KMS-11 (cell line): ENCODE data around the gene DUSP9.

Experiments used
- H2AFZ ChIP-seq: fragments of 200-600 bp; sonication (generic); 2 replicates; pipeline ENCODE4 v1.6.1; 2016; ENCODE audit warnings: antibody characterized with exemption, mixed run types, low read depth
- H3K27ac ChIP-seq: fragments of 200-600 bp; sonication (generic); 2 replicates; pipeline ENCODE4 v1.6.1; 2016; ENCODE audit warnings: mild to moderate bottlenecking, mixed run types
- H3K27me3 ChIP-seq: fragments of 200-600 bp; sonication (generic); 2 replicates; pipeline ENCODE4 v1.6.1; 2017; ENCODE audit warnings: mild to moderate bottlenecking, low read depth, mixed run types, moderate library complexity; ENCODE audit not compliant: insufficient read depth
- H3K36me3 ChIP-seq: fragments of 200-600 bp; sonication (generic); 2 replicates; pipeline ENCODE4 v1.6.1; 2017; ENCODE audit warnings: mild to moderate bottlenecking, mixed run types; ENCODE audit not compliant: insufficient read depth
- H3K4me1 ChIP-seq: fragments of 200-600 bp; sonication (generic); 2 replicates; pipeline ENCODE4 v1.6.1; 2016; ENCODE audit warnings: mild to moderate bottlenecking, low read depth, mixed run types; ENCODE audit not compliant: poor library complexity, severe bottlenecking
- H3K4me2 ChIP-seq: fragments of 200-600 bp; sonication (generic); 2 replicates; pipeline ENCODE4 v1.7.0; 2016; ENCODE audit warnings: mild to moderate bottlenecking, mixed run types
- H3K4me3 ChIP-seq: fragments of 200-600 bp; sonication (generic); IDR thresholded peaks from 2 replicates; pipeline ENCODE4 v1.6.1; 2017; ENCODE audit warnings: low read depth, low read length, mixed read lengths; ENCODE audit not compliant: insufficient read depth
- H3K79me2 ChIP-seq: fragments of 200-600 bp; sonication (generic); 2 replicates; pipeline ENCODE4 v1.6.1; 2016; ENCODE audit warnings: low read depth, mixed run types; ENCODE audit not compliant: insufficient read depth
- H3K9ac ChIP-seq: fragments of 200-600 bp; sonication (generic); 2 replicates; pipeline ENCODE4 v1.6.1; 2016; ENCODE audit warnings: mild to moderate bottlenecking, mixed run types
- H4K20me1 ChIP-seq: fragments of 200-600 bp; sonication (generic); 2 replicates; pipeline ENCODE4 v1.6.1; 2016; ENCODE audit warnings: mild to moderate bottlenecking, mixed run types; ENCODE audit not compliant: insufficient read depth
- CTCF ChIP-seq: fragments of 200-600 bp; sonication (generic); conservative IDR thresholded peaks from 2 replicates; pipeline ENCODE4 v1.6.1; 2017; ENCODE audit warnings: low read depth, mild to moderate bottlenecking, antibody characterized with exemption, low read length, moderate library complexity, mixed read lengths

DUSP9 gene

GRCh38 chrX:153624196-153625091, 22.6 kb upstream of the DUSP9 start:
- H3K9ac ChIP-seq: no peak overlapping the region
- no peaks in the 10 kb centered on the region for H3K36me3 ChIP-seq
- TF ChIP-seq CTCF: no peak
- no peak overlapping the region for H3K4me3 ChIP-seq
- peaks cover 52% of the 10 kb centered on the region; the same call in 1 of the 2 replicates for H3K27me3 ChIP-seq
- H4K20me1 ChIP-seq: no peaks in the 10 kb centered on the region
- H2AFZ ChIP-seq: no peak overlapping the region
- no peaks in the 10 kb centered on the region for H3K79me2 ChIP-seq
- no peaks in the 10 kb centered on the region for H3K4me1 ChIP-seq
- no peak overlapping the region for H3K4me2 ChIP-seq
- no peak overlapping the region for H3K27ac ChIP-seq

DNA sequence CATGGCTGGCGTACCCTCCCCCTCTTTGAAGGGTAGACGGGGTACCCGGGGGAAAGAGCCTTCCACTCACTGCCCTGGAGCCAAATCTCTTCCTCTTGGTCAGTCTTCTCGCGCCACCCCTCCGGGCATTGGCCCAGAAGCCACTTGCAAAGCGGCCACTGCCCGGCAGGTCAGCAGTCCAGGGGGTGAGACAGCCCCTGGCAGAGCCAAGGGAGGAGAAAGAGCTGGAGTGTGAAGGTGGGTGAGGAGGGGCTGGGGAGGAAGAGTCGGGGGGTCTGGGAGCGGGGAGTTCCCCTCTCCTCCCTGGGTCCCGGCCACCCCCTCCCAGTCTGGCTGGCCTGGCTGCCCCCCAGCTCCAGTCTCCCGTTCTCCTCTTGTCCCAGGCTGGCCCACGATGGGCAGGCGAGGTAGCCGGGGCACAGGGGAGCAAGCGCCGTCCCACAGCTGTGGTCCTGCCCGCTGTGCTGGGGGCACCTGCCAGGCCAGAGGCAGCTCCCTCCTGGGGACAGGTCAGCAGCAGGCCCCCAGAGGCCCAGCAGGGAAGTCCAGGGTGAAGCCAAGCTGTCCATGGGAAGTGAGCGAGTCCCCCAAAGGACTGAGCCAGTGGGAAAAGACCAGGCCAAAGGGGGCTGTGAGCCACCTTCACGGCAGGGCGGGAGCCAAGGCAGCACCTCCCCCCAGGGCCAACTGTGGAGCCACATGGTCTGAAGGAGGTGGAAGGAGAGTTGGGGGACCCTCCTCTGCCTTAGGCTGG, 21.6 kb upstream of the DUSP9 start:
- Histone ChIP-seq H3K36me3 (no peaks in the 10 kb centered on the region), H3K4me1 (no peaks in the 10 kb centered on the region), H3K79me2 (no peaks in the 10 kb centered on the region), H3K4me2 (no peak overlapping the region), H3K9ac (no peak overlapping the region), H3K27ac (no peak overlapping the region), H4K20me1 (no peaks in the 10 kb centered on the region), H3K27me3 (peaks cover 61% of the 10 kb centered on the region), H3K4me3 (no peak overlapping the region), H2AFZ (no peak overlapping the region)
- TF ChIP-seq CTCF: no peak

GRCh38 chrX:153626025-153626633, 20.9 kb upstream of the DUSP9 start:
- H2AFZ ChIP-seq: no peak overlapping the region
- no peak overlapping the region for H3K4me3 ChIP-seq
- no peaks in the 10 kb centered on the region for H3K79me2 ChIP-seq
- H3K4me2 ChIP-seq: no peak overlapping the region
- TF ChIP-seq CTCF: no peak
- H3K9ac ChIP-seq: no peak overlapping the region
- H3K27ac ChIP-seq: no peak overlapping the region
- peaks cover 68% of the 10 kb centered on the region for H3K27me3 ChIP-seq
- H4K20me1 ChIP-seq: no peaks in the 10 kb centered on the region
- H3K36me3 ChIP-seq: no peaks in the 10 kb centered on the region
- no peaks in the 10 kb centered on the region for H3K4me1 ChIP-seq

DNA sequence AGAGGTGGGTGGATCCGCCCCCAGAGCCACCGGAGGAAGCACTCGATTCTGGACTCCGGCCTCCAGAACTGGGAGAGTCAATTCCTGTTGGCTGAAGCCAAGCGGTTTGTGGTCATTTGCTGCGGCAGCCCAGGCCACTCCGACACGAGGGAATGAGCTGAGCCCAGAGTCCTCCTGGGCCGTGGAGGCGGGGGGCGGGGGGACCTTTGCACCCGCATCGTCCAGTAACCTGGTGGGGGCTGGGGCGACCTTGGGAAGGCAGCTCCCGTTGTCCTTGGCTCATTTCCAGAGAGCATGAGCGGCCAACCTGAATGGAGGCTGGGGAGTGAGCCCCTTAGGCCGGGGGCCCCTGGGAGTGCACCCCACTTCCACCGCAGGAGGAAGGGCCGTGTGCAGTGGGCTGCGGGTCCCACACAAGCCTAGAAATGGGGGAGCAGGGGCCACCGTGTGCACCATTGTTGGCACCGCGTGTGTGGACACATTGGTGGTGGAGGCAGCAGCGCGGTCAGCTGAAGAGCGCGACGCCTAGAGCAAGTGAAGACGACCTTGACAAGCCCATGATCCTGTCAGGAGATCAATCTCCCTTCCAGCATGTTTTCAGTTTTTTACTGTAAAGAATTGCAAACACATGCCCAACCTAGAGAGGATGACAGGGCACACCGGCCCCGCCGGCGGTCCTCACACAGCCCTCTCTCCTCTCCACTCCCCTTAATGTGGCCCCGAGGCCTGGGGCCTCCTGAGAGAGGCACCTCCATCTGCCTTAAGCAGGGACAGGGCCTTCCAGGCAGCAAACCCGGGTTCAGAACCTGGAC, 19.9 kb upstream of the DUSP9 start:
- no peaks in the 10 kb centered on the region for H3K4me1 ChIP-seq
- H2AFZ ChIP-seq: no peak overlapping the region
- H3K4me2 ChIP-seq: no peak overlapping the region
- no peak overlapping the region for H3K9ac ChIP-seq
- no peaks in the 10 kb centered on the region for H3K36me3 ChIP-seq
- no peaks in the 10 kb centered on the region for H4K20me1 ChIP-seq
- no peak overlapping the region for H3K27ac ChIP-seq
- no peak for TF ChIP-seq CTCF
- no peaks in the 10 kb centered on the region for H3K79me2 ChIP-seq
- H3K27me3 ChIP-seq: peaks cover 75% of the 10 kb centered on the region
- H3K4me3 ChIP-seq: no peak overlapping the region
